H1 (cell line): ENCODE measurements around the gene CORIN. TPM values are rescaled to one million over a fixed set of nuclear protein-coding genes. Genes with fewer than 3 reads are reported as not detected.

ENCODE experiments used
- MAFK ChIP-seq: IDR thresholded peaks from 2 replicates; pipeline ENCODE4 v1.6.1; 2012; ENCODE audit warnings: low read depth, mild to moderate bottlenecking, improper control_type of control experiment, low read length
- RNF2 ChIP-seq: fragments of 200-900, 300-1000 bp; sonication (generic); IDR thresholded peaks from 2 replicates; pipeline ENCODE4 v1.7.1; 2016; ENCODE audit warnings: borderline replicate concordance, low read depth, mild to moderate bottlenecking, antibody characterized with exemption, low read length; ENCODE audit not compliant: poor library complexity, severe bottlenecking; ENCODE audit errors: missing control alignments
- SP1 ChIP-seq: IDR thresholded peaks from 2 replicates; pipeline ENCODE4 v1.6.1; 2011; ENCODE audit warnings: low read depth, low read length
- SUZ12 ChIP-seq: fragments of 200-600 bp; sonication (generic); IDR thresholded peaks from 2 replicates; pipeline ENCODE4 v1.6.1; 2012; ENCODE audit warnings: mild to moderate bottlenecking, inconsistent platforms, low read length, moderate library complexity, mixed read lengths
- TAF7 ChIP-seq: optimal IDR thresholded peaks from 2 replicates; pipeline ENCODE3; 2011; ENCODE audit warnings: low read depth, mild to moderate bottlenecking, inconsistent platforms, low read length, moderate library complexity, borderline replicate concordance
- TEAD4 ChIP-seq: IDR thresholded peaks from 2 replicates; pipeline ENCODE4 v1.6.1; 2012; ENCODE audit warnings: low read depth, low read length, inconsistent platforms, mixed read lengths
- polyA plus RNA-seq, 7 experiments: library from polyadenylated mRNA; depleted of rRNA in 3 of 7; stranded (reverse) in 5 of 7; unstranded in 2 of 7; fragments of >200 nt in 5 of 7; fragments of 200-250 nt in 2 of 7; gene quantifications; 1 replicate in 5 of 7; 2 replicates in 1 of 7; 4 replicates in 1 of 7; pipeline versions ENCODE4 v1.2.1 to v1.2.3, GENCODE V29; 2011 to 2013; ENCODE audit warnings: missing spikeins in 2 of 7, mixed read lengths in 2 of 7
- total RNA-seq: library from RNA; stranded (reverse); fragmentation: NEBNext Ultra II Directional; extraction: Animal tissue kit (Norgen Biotek cat#: 25700); gene quantifications from 2 replicates; pipeline ENCODE4 v1.2.1, GENCODE V29; 2021
- TF ChIP-seq, protein P1 (sequence below): IDR thresholded peaks from 2 replicates; pipeline ENCODE4 v1.6.1; 2012; ENCODE audit warnings: inconsistent platforms

Gene CORIN
- total and polyA plus RNA-seq, 2 of the 8 experiments (the other 6 are each of a cell fraction or from before 2014, with no cell fraction given) = 0.09 to 0.32 TPM

- TF ChIP-seq RNF2 (no peak), SUZ12 (no peak), TAF7 (no peak), SP1 (no peak), TEAD4 (no peak), MAFK (no peak)
- TF ChIP-seq, protein P1, sequence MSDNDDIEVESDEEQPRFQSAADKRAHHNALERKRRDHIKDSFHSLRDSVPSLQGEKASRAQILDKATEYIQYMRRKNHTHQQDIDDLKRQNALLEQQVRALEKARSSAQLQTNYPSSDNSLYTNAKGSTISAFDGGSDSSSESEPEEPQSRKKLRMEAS = no peak
- TF ChIP-seq, all 59 proteins: peak for 0
These were observed 53.6 kb downstream of the CORIN start (continued) for GRCh38 chr4:47784222-47784621.
